Measurements from ENCODE around the gene PALS1. TPM values are rescaled to one million over a fixed set of nuclear protein-coding genes. Genes with fewer than 3 reads are reported as not detected.

The PALS1 gene
- total RNA-seq, 1 experiment from 2014 or later, result 18.0 TPM

- Histone ChIP-seq H3K79me2 (ENCODE audit: insufficient read depth, low read length) (peaks cover 66% of the 10 kb centered on the region), H2AFZ (ENCODE audit: low read depth, low read length, poor library complexity, severe bottlenecking) (no peak overlapping the region), H3K4me3 (replicated peaks in 1 of 2; ENCODE audit: low read depth in 1 of 2, low read length in 2 of 2) (no peak overlapping the region), H3K36me3 (ENCODE audit: control insufficient read depth in 1 of 2, insufficient read depth in 2 of 2, low read length in 2 of 2) (no peaks in the 10 kb centered on the region), H3K9me2 (ENCODE audit: insufficient read depth) (no peaks in the 10 kb centered on the region), H3K4me2 (ENCODE audit: low read length) (no peak overlapping the region), H3K4me1 (ENCODE audit: control insufficient read depth in 1 of 2, insufficient read depth in 2 of 2, low read length in 2 of 2) (peaks cover 10 to 13% of the 10 kb centered on the region in 2 experiments), H3K27ac (ENCODE audit: low read depth, low read length) (no peak overlapping the region), H3K9me3 (ENCODE audit: control insufficient read depth in 1 of 2, insufficient read depth in 1 of 2, low read depth in 1 of 2, low read length in 2 of 2) (no peaks in the 10 kb centered on the region), H3K9ac (ENCODE audit: low read length) (no peak overlapping the region), H3K27me3 (ENCODE audit: insufficient read depth, low read length) (no peaks in the 10 kb centered on the region), H4K20me1 (ENCODE audit: insufficient read depth) (no peaks in the 10 kb centered on the region; the same call in 1 of the 2 replicates)
- ATAC-seq, result no peak
- intact Hi-C loops (cut with micrococcal nuclease), result no loop called here
- TF ChIP-seq, protein P1, sequence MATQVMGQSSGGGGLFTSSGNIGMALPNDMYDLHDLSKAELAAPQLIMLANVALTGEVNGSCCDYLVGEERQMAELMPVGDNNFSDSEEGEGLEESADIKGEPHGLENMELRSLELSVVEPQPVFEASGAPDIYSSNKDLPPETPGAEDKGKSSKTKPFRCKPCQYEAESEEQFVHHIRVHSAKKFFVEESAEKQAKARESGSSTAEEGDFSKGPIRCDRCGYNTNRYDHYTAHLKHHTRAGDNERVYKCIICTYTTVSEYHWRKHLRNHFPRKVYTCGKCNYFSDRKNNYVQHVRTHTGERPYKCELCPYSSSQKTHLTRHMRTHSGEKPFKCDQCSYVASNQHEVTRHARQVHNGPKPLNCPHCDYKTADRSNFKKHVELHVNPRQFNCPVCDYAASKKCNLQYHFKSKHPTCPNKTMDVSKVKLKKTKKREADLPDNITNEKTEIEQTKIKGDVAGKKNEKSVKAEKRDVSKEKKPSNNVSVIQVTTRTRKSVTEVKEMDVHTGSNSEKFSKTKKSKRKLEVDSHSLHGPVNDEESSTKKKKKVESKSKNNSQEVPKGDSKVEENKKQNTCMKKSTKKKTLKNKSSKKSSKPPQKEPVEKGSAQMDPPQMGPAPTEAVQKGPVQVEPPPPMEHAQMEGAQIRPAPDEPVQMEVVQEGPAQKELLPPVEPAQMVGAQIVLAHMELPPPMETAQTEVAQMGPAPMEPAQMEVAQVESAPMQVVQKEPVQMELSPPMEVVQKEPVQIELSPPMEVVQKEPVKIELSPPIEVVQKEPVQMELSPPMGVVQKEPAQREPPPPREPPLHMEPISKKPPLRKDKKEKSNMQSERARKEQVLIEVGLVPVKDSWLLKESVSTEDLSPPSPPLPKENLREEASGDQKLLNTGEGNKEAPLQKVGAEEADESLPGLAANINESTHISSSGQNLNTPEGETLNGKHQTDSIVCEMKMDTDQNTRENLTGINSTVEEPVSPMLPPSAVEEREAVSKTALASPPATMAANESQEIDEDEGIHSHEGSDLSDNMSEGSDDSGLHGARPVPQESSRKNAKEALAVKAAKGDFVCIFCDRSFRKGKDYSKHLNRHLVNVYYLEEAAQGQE (IDR thresholded peaks at IDR 0.05; ENCODE audit: low read depth), result no peak
- no peak for TF ChIP-seq SP1 (IDR thresholded peaks at IDR 0.05; ENCODE audit: low read depth)
- TF ChIP-seq YY1 (IDR thresholded peaks at IDR 0.05; ENCODE audit: extremely low read depth, insufficient replicate concordance, low read depth, low read length), result no peak
- TF ChIP-seq FOSL1 (IDR thresholded peaks at IDR 0.05; ENCODE audit: low read depth), result no peak
- no peak for TF ChIP-seq SRF (IDR thresholded peaks at IDR 0.05; ENCODE audit: low read depth)
- TF ChIP-seq ZBTB33 (IDR thresholded peaks at IDR 0.05; ENCODE audit: extremely low read depth, insufficient replicate concordance, low read length), result no peak
- no peak for TF ChIP-seq MAX (IDR thresholded peaks at IDR 0.05)
- no peak for TF ChIP-seq ZNF274 (IDR thresholded peaks at IDR 0.05; ENCODE audit: low read depth, low read length)
- no peak for TF ChIP-seq JUND (IDR thresholded peaks at IDR 0.05)
- no peak for TF ChIP-seq RAD21 (IDR thresholded peaks at IDR 0.05; ENCODE audit: low read depth)
- no peak for TF ChIP-seq ELF1 (IDR thresholded peaks at IDR 0.05; ENCODE audit: borderline replicate concordance, low read depth)
- POLR2A ChIA-PET, result no interaction called here
- RAD21 ChIA-PET (ENCODE audit: low non-redundant PET in 1 of 2, low total read pairs in 2 of 2, uncharacterized antibody in 2 of 2, unreplicated experiment in 2 of 2), result no interaction called here
- CTCF ChIA-PET, result interaction anchor here (1.0 kb wide), 1 partner anchor 25 kb away, joined by 3 read pairs; no protein-coding TSS in a partner anchor
- TSS peak; percentile 7 for BruUV-seq (replicated peaks)
- DNase-seq (ENCODE audit: low read depth, low spot score), result no peak
These were observed 19.7 kb downstream of the PALS1 start for GRCh38 chr14:67260965-67261364.

Measured in HCT116 (cell line).